Ishikawa (cell line): ENCODE data around the gene DEUP1.

ENCODE experiments used
- CEBPB ChIP-seq: IDR thresholded peaks from 2 replicates; pipeline ENCODE4 v1.6.1; 2012
- CREB1 ChIP-seq: IDR thresholded peaks from 2 replicates; pipeline ENCODE4 v1.6.1; 2012; ENCODE audit warnings: low read depth
- EGR1 ChIP-seq: IDR thresholded peaks from 2 replicates; pipeline ENCODE4 v1.6.1; 2012
- EP300 ChIP-seq: IDR thresholded peaks from 2 replicates; pipeline ENCODE4 v1.6.1; 2012; ENCODE audit warnings: borderline replicate concordance
- FOXM1 ChIP-seq: IDR thresholded peaks from 2 replicates; pipeline ENCODE4 v1.6.1; 2012; ENCODE audit warnings: low read depth, borderline replicate concordance
- MAX ChIP-seq: IDR thresholded peaks from 2 replicates; pipeline ENCODE4 v1.6.1; 2012
- NFIC ChIP-seq: IDR thresholded peaks from 2 replicates; pipeline ENCODE4 v1.6.1; 2012
- RAD21 ChIP-seq: IDR thresholded peaks from 2 replicates; pipeline ENCODE4 v1.6.1; 2012; ENCODE audit warnings: low read depth
- REST ChIP-seq: IDR thresholded peaks from 2 replicates; pipeline ENCODE4 v1.6.1; 2012; ENCODE audit warnings: low read depth, mild to moderate bottlenecking
- TAF1 ChIP-seq: IDR thresholded peaks from 2 replicates; pipeline ENCODE4 v1.6.1; 2012; ENCODE audit warnings: low read depth, mild to moderate bottlenecking
- TCF12 ChIP-seq: IDR thresholded peaks from 2 replicates; pipeline ENCODE4 v1.6.1; 2012; ENCODE audit warnings: low read depth
- TEAD4 ChIP-seq: IDR thresholded peaks from 2 replicates; pipeline ENCODE4 v1.6.1; 2012
- USF1 ChIP-seq: IDR thresholded peaks from 2 replicates; pipeline ENCODE4 v1.6.1; 2012
- YY1 ChIP-seq: IDR thresholded peaks from 2 replicates; pipeline ENCODE4 v1.6.1; 2012; ENCODE audit warnings: low read depth
- ZBTB7A ChIP-seq: IDR thresholded peaks from 2 replicates; pipeline ENCODE4 v1.6.1; 2012; ENCODE audit warnings: low read depth

The DEUP1 gene

GRCh38 chr11:93350835-93351234 lies 20.3 kb downstream of the DEUP1 start:
- TF ChIP-seq RAD21: no peak
- no peak for TF ChIP-seq CREB1
- no peak for TF ChIP-seq CEBPB
- no peak for TF ChIP-seq TAF1
- no peak for TF ChIP-seq NFIC
- no peak for TF ChIP-seq ZBTB7A
- no peak for TF ChIP-seq USF1
- TF ChIP-seq MAX: no peak

- no peak for TF ChIP-seq ZBTB7A
Measured at GRCh38 chr11:93359396-93359795, 28.9 kb downstream of the DEUP1 start.

- no peak for TF ChIP-seq EGR1
- no peak for TF ChIP-seq TAF1
- no peak for TF ChIP-seq YY1
- no peak for TF ChIP-seq ZBTB7A
- TF ChIP-seq NFIC: no peak
- no peak for TF ChIP-seq EP300
- no peak for TF ChIP-seq TCF12
- no peak for TF ChIP-seq USF1
- no peak for TF ChIP-seq RAD21
- no peak for TF ChIP-seq CREB1
- TF ChIP-seq MAX: no peak
- TF ChIP-seq REST: no peak
Measured at GRCh38 chr11:93361435-93361834, 30.9 kb downstream of the DEUP1 start.

- TF ChIP-seq RAD21: no peak
- TF ChIP-seq TCF12: no peak
- TF ChIP-seq FOXM1: no peak
Measured at GRCh38 chr11:93368022-93368421, 37.5 kb downstream of the DEUP1 start.

- TF ChIP-seq EP300: no peak
- no peak for TF ChIP-seq TEAD4
- TF ChIP-seq EGR1: no peak
- TF ChIP-seq REST: no peak
- no peak for TF ChIP-seq USF1
- TF ChIP-seq CEBPB: no peak
- no peak for TF ChIP-seq FOXM1
- no peak for TF ChIP-seq ZBTB7A
- TF ChIP-seq MAX: no peak
Measured at GRCh38 chr11:93370260-93370659, 39.7 kb downstream of the DEUP1 start.

GRCh38 chr11:93389737-93390136 lies 59.2 kb downstream of the DEUP1 start:
- TF ChIP-seq EGR1 (no peak), NFIC (no peak), CEBPB (no peak), MAX (no peak), EP300 (no peak)

- TF ChIP-seq REST: no peak
- no peak for TF ChIP-seq CEBPB
- no peak for TF ChIP-seq TAF1
- TF ChIP-seq TCF12: no peak
- no peak for TF ChIP-seq CREB1
- no peak for TF ChIP-seq USF1
- no peak for TF ChIP-seq TEAD4
- no peak for TF ChIP-seq RAD21
- no peak for TF ChIP-seq MAX
- TF ChIP-seq YY1: no peak
- no peak for TF ChIP-seq EGR1
- no peak for TF ChIP-seq FOXM1
- TF ChIP-seq EP300: no peak
- no peak for TF ChIP-seq ZBTB7A
- TF ChIP-seq NFIC: no peak
Measured at GRCh38 chr11:93392867-93393266, 62.3 kb downstream of the DEUP1 start.
